LHCN-M2 (cell line): ENCODE results near the gene FAM25A. TPM values are rescaled to one million over a fixed set of nuclear protein-coding genes. Genes with fewer than 3 reads are reported as not detected.
A peak's percentile ranks its signal among the peaks of the same experiment; 100 is the strongest.
"Not testable (repeated sequence)": the region's sequence is repeated elsewhere in the genome, so short reads cannot be mapped to it uniquely, and the experiment has no call there.

Experiments
- DNase-seq: peaks from one replicate; pipeline ENCODE4 v3.0.0-alpha.2; 2012; ENCODE audit warnings: low read depth
- polyA plus RNA-seq: library from polyadenylated mRNA; unstranded; fragments of >200 nt; gene quantifications from one replicate; pipeline ENCODE4 v1.2.1, GENCODE V29; 2012; ENCODE audit warnings: missing spikeins
- total RNA-seq: library from RNA; depleted of rRNA; stranded (reverse); fragments of >200 nt; gene quantifications from 2 replicates; pipeline ENCODE4 v1.2.3, GENCODE V29; 2014; rRNA removed

Gene FAM25A
- not detected in 2 replicates for total RNA-seq
- polyA plus RNA-seq = not detected

- DNase-seq = not testable (repeated sequence)
Observed at GRCh38 chr10:87020056-87020455, at the start of gene FAM25A. Gene FAM25A, plus strand, starts transcription at chr10:87020294. Its CDS starts 31 bp downstream, at chr10:87020325.

GRCh38 chr10:86970982-86971231 lies 49.2 kb upstream of the FAM25A start:
- DNase-seq = no peak

- peak; percentile 85 for DNase-seq
Observed at GRCh38 chr10:86971232-86971991, 48.7 kb upstream of the FAM25A start.

- DNase-seq = no peak
Observed at GRCh38 chr10:86972613-86973380, 47.3 kb upstream of the FAM25A start.

GRCh38 chr10:86974484-86974883 lies 45.6 kb upstream of the FAM25A start:
- no peak for DNase-seq

- DNase-seq = no peak
Observed at GRCh38 chr10:86976362-86977056, 43.6 kb upstream of the FAM25A start.

- not testable (repeated sequence) for DNase-seq
Observed at GRCh38 chr10:86978457-86978856, 41.6 kb upstream of the FAM25A start.

GRCh38 chr10:86979296-86979818 lies 40.7 kb upstream of the FAM25A start:
- no peak for DNase-seq

- DNase-seq = peak; percentile 51
Observed at GRCh38 chr10:86979977-86980448, 40.1 kb upstream of the FAM25A start.

GRCh38 chr10:86981020-86981419 lies 39.1 kb upstream of the FAM25A start:
- DNase-seq = not testable (repeated sequence)

GRCh38 chr10:86981716-86982115 lies 38.4 kb upstream of the FAM25A start:
- no peak for DNase-seq

GRCh38 chr10:86984498-86984897 lies 35.6 kb upstream of the FAM25A start:
- DNase-seq = not testable (repeated sequence)

- no peak for DNase-seq
Observed at GRCh38 chr10:86988520-86988919, 31.6 kb upstream of the FAM25A start.

- DNase-seq = not testable (repeated sequence)
Observed at GRCh38 chr10:86991362-86991761, 28.7 kb upstream of the FAM25A start.

GRCh38 chr10:86992456-86992855 lies 27.6 kb upstream of the FAM25A start:
- no peak for DNase-seq

GRCh38 chr10:86992929-86993328 lies 27.2 kb upstream of the FAM25A start:
- DNase-seq = no peak

GRCh38 chr10:86999802-87000403 lies 20.2 kb upstream of the FAM25A start:
- not testable (repeated sequence) for DNase-seq

GRCh38 chr10:87000491-87000890 lies 19.6 kb upstream of the FAM25A start:
- DNase-seq = peak; percentile 60

- not testable (repeated sequence) for DNase-seq
Observed at GRCh38 chr10:87007124-87007523, 13.0 kb upstream of the FAM25A start.

- DNase-seq = not testable (repeated sequence)
Observed at GRCh38 chr10:87007674-87008073, 12.4 kb upstream of the FAM25A start.

GRCh38 chr10:87008303-87008702 lies 11.8 kb upstream of the FAM25A start:
- not testable (repeated sequence) for DNase-seq
